H1 (cell line): Measurements from ENCODE around the gene ENTPD6. TPM values are rescaled to one million over a fixed set of nuclear protein-coding genes. Genes with fewer than 3 reads are reported as not detected.

Experiments
- CTCF ChIA-PET: fragments of 300-600 bp; sonication (Branson Sonifier 250); formaldehyde crosslinking; loops from one replicate; lab custom pipeline; 2021; ENCODE audit not compliant: partially characterized antibody; lab: Charles Lee
- POLR2A ChIA-PET: fragments of 300-600 bp; sonication (Branson Sonifier 250); formaldehyde crosslinking; loops from one replicate; lab custom pipeline; 2021; ENCODE audit warnings: inconsistent platforms; ENCODE audit not compliant: partially characterized antibody; lab: Charles Lee
- DNase-seq, 2 experiments: peaks; one replicate each; pipeline versions ENCODE4 v3.0.0 to v3.0.0-alpha.2; 2010 to 2022; ENCODE audit warnings: low spot score in 2 of 2, low read depth in 1 of 2, mixed read lengths in 1 of 2
- FAIRE-seq: peaks from 2 replicates; lab custom pipeline; 2011; peaks lifted over from hg19 to GRCh38; lab: Jason Lieb, UNC
- H2AFZ ChIP-seq: 2 replicates; pipeline ENCODE4 v1.8.1; 2012; ENCODE audit warnings: low read length, inconsistent platforms
- H2AK5ac ChIP-seq: 2 replicates; pipeline ENCODE4 v1.6.1; 2013; ENCODE audit warnings: low read depth, low read length
- H2BK120ac ChIP-seq: replicated peaks from 2 replicates; pipeline ENCODE3; 2013; ENCODE audit warnings: low read depth, low read length, inconsistent platforms
- H2BK12ac ChIP-seq: 2 replicates; pipeline ENCODE4 v1.6.1; 2013; ENCODE audit warnings: low read depth, low read length
- H2BK15ac ChIP-seq: 2 replicates; pipeline ENCODE4 v1.6.1; 2013; ENCODE audit warnings: low read length
- H2BK20ac ChIP-seq: 2 replicates; pipeline ENCODE4 v1.6.1; 2013; ENCODE audit warnings: low read length
- H2BK5ac ChIP-seq: 2 replicates; pipeline ENCODE4 v1.6.1; 2013; ENCODE audit warnings: low read depth, low read length
- H3K14ac ChIP-seq: 2 replicates; pipeline ENCODE4 v1.6.1; 2013; ENCODE audit warnings: inconsistent platforms; ENCODE audit not compliant: insufficient read length
- H3K18ac ChIP-seq: 2 replicates; pipeline ENCODE4 v1.6.1; 2013; ENCODE audit warnings: low read length; ENCODE audit errors: extremely low read depth
- H3K23ac ChIP-seq: 2 replicates; pipeline ENCODE4 v1.6.1; 2013; ENCODE audit warnings: inconsistent platforms; ENCODE audit not compliant: insufficient read length
- H3K23me2 ChIP-seq: 2 replicates; pipeline ENCODE4 v1.6.1; 2013; ENCODE audit warnings: low read depth, low read length
- H3K27ac ChIP-seq: 2 replicates; pipeline ENCODE4 v1.6.1; 2011; ENCODE audit warnings: low read depth, low read length, inconsistent platforms
- H3K27me3 ChIP-seq, 4 experiments: replicated peaks in 1 of 4; 1 replicate in 1 of 4; 2 replicates in 3 of 4; pipeline versions ENCODE4 v1.6.1 to v1.8.1; 2011 to 2013; ENCODE audit warnings: low read length in 3 of 4, mild to moderate bottlenecking in 3 of 4, inconsistent platforms in 2 of 4, mixed read lengths in 2 of 4, moderate library complexity in 1 of 4; ENCODE audit not compliant: control insufficient read depth in 3 of 4, insufficient read depth in 3 of 4; ENCODE audit errors: extremely low read depth in 1 of 4
- H3K36me3 ChIP-seq, 4 experiments: 2 replicates each; pipeline versions ENCODE4 v1.6.1 to v1.8.1; 2011 to 2013; ENCODE audit warnings: mild to moderate bottlenecking in 4 of 4, low read length in 3 of 4, moderate library complexity in 2 of 4, control low read depth in 1 of 4, inconsistent platforms in 1 of 4; ENCODE audit not compliant: insufficient read depth in 4 of 4, control insufficient read depth in 2 of 4
- H3K4ac ChIP-seq: replicated peaks from 2 replicates; pipeline ENCODE3; 2013; ENCODE audit warnings: low read length, low read depth, mixed read lengths, inconsistent platforms; ENCODE audit not compliant: insufficient read length
- H3K4me1 ChIP-seq, 4 experiments: replicated peaks in 1 of 4; 1 replicate in 1 of 4; 2 replicates in 3 of 4; pipeline versions ENCODE4 v1.6.1 to v1.8.1; 2011 to 2013; ENCODE audit warnings: low read length in 3 of 4, inconsistent platforms in 2 of 4, mixed read lengths in 1 of 4; ENCODE audit not compliant: insufficient read depth in 4 of 4, control insufficient read depth in 3 of 4
- H3K4me2 ChIP-seq, 2 experiments: 2 replicates each; pipeline versions ENCODE4 v1.6.1 to v1.8.1; 2011 to 2013; ENCODE audit warnings: low read depth in 2 of 2, low read length in 2 of 2, control low read depth in 1 of 2, inconsistent platforms in 1 of 2, mild to moderate bottlenecking in 1 of 2; ENCODE audit not compliant: insufficient read depth in 1 of 2
- H3K4me3 ChIP-seq, 4 experiments: fragments of 200-600, 300-600 bp in 1 of 4; sonication (generic), shearing (Covaris generic), sonication (Bioruptor Twin) in 1 of 4; 2 replicates each; pipeline versions ENCODE4 v1.5.1 to v1.8.1; 2011 to 2016; ENCODE audit warnings: low read length in 4 of 4, low read depth in 3 of 4, control low read depth in 2 of 4, inconsistent platforms in 2 of 4, mild to moderate bottlenecking in 2 of 4, mixed read lengths in 1 of 4, moderate library complexity in 1 of 4; ENCODE audit not compliant: insufficient read depth in 2 of 4; ENCODE audit errors: extremely low read depth in 1 of 4
- H3K56ac ChIP-seq: replicated peaks from 2 replicates; pipeline ENCODE3; 2013; ENCODE audit warnings: low read depth, mild to moderate bottlenecking, mixed read lengths, low read length, inconsistent platforms; ENCODE audit not compliant: insufficient read length
- H3K79me1 ChIP-seq: 2 replicates; pipeline ENCODE4 v1.6.1; 2013; ENCODE audit warnings: low read depth, low read length, control low read depth
- H3K79me2 ChIP-seq, 2 experiments: 2 replicates each; pipeline versions ENCODE4 v1.6.1 to v1.8.1; 2012 to 2013; ENCODE audit warnings: low read length in 2 of 2, mild to moderate bottlenecking in 2 of 2, inconsistent platforms in 1 of 2; ENCODE audit not compliant: insufficient read depth in 2 of 2, control insufficient read depth in 1 of 2
- H3K9ac ChIP-seq, 4 experiments: replicated peaks in 1 of 4; 1 replicate in 1 of 4; 2 replicates in 3 of 4; pipeline versions ENCODE4 v1.6.1 to v1.8.1; 2011 to 2013; ENCODE audit warnings: low read depth in 3 of 4, low read length in 3 of 4, control low read depth in 2 of 4, mild to moderate bottlenecking in 2 of 4, moderate library complexity in 2 of 4, inconsistent platforms in 1 of 4; ENCODE audit errors: extremely low read depth in 1 of 4
- H3K9me3 ChIP-seq, 2 experiments: 2 replicates each; pipeline versions ENCODE4 v1.6.1 to v1.8.1; 2012 to 2013; ENCODE audit warnings: mild to moderate bottlenecking in 2 of 2, moderate library complexity in 2 of 2, control low read depth in 1 of 2, inconsistent platforms in 1 of 2, low read depth in 1 of 2, low read length in 1 of 2, mixed read lengths in 1 of 2; ENCODE audit not compliant: insufficient read depth in 2 of 2
- H4K20me1 ChIP-seq, 2 experiments: replicated peaks in 1 of 2; 2 replicates each; pipeline versions ENCODE3 to v1.8.1; 2011 to 2013; ENCODE audit warnings: inconsistent platforms in 2 of 2, low read length in 2 of 2, mild to moderate bottlenecking in 1 of 2; ENCODE audit not compliant: insufficient read depth in 2 of 2, control insufficient read depth in 1 of 2
- H4K5ac ChIP-seq: 2 replicates; pipeline ENCODE4 v1.6.1; 2013; ENCODE audit warnings: low read length, low read depth, mixed read lengths, inconsistent platforms; ENCODE audit not compliant: insufficient read length
- H4K8ac ChIP-seq: 2 replicates; pipeline ENCODE4 v1.8.0; 2013; ENCODE audit warnings: mild to moderate bottlenecking, moderate library complexity, low read length, inconsistent platforms; ENCODE audit not compliant: insufficient read depth; ENCODE audit errors: extremely low read depth
- H4K91ac ChIP-seq: replicated peaks from 2 replicates; pipeline ENCODE3; 2013; ENCODE audit warnings: low read length, mixed read lengths, inconsistent platforms; ENCODE audit not compliant: insufficient read length
- CHD1 ChIP-seq: IDR thresholded peaks from 2 replicates; pipeline ENCODE4 v1.6.1; 2012; ENCODE audit warnings: low read depth, low read length, improper control_type of control experiment
- EGR1 ChIP-seq: IDR thresholded peaks from 2 replicates; pipeline ENCODE4 v1.6.1; 2011; ENCODE audit warnings: low read depth, low read length, borderline replicate concordance
- EP300 ChIP-seq, 2 experiments: IDR thresholded peaks; 1 replicate in 1 of 2; 2 replicates in 1 of 2; pipeline ENCODE4 v1.6.1; 2011 to 2012; ENCODE audit warnings: low read depth in 2 of 2, low read length in 2 of 2, mild to moderate bottlenecking in 2 of 2, borderline replicate concordance in 1 of 2, inconsistent platforms in 1 of 2, moderate library complexity in 1 of 2
- HDAC6 ChIP-seq: IDR thresholded peaks from one replicate; pipeline ENCODE4 v1.7.1; 2012; ENCODE audit warnings: low read depth, mild to moderate bottlenecking, inconsistent platforms, low read length, moderate library complexity
- MAFK ChIP-seq: IDR thresholded peaks from 2 replicates; pipeline ENCODE4 v1.6.1; 2012; ENCODE audit warnings: low read depth, mild to moderate bottlenecking, improper control_type of control experiment, low read length
- MAX ChIP-seq: IDR thresholded peaks from 2 replicates; pipeline ENCODE4 v1.6.1; 2012; ENCODE audit warnings: inconsistent platforms
- NANOG ChIP-seq: IDR thresholded peaks from 2 replicates; pipeline ENCODE4 v1.6.1; 2011; ENCODE audit warnings: low read length, low read depth, mild to moderate bottlenecking, inconsistent platforms; ENCODE audit not compliant: insufficient read depth, poor library complexity, severe bottlenecking
- RFX5 ChIP-seq: IDR thresholded peaks from 2 replicates; pipeline ENCODE4 v1.6.1; 2011; ENCODE audit warnings: low read depth, low read length, improper control_type of control experiment, borderline replicate concordance
- RXRA ChIP-seq: IDR thresholded peaks from 2 replicates; pipeline ENCODE4 v1.6.1; 2011; ENCODE audit warnings: low read depth, mild to moderate bottlenecking, low read length, moderate library complexity; ENCODE audit not compliant: insufficient read depth
- SAP30 ChIP-seq: fragments of 300-600 bp; sonication (generic); IDR thresholded peaks from 2 replicates; pipeline ENCODE4 v1.7.1; 2012; ENCODE audit warnings: low read length, moderate library complexity, mild to moderate bottlenecking, inconsistent platforms; ENCODE audit not compliant: insufficient read depth, insufficient replicate concordance
- SP1 ChIP-seq: IDR thresholded peaks from 2 replicates; pipeline ENCODE4 v1.6.1; 2011; ENCODE audit warnings: low read depth, low read length
- WGBS, 2 experiments: shearing (Covaris generic) in 1 of 2; methylation state at CpG; one replicate each; pipeline versions ENCODE4 v1.1.6 to v1.1.7; 2013 to 2015; ENCODE audit warnings: low lambda C conversion rate in 2 of 2, mixed read lengths in 2 of 2, inconsistent platforms in 1 of 2, low coverage in 1 of 2, missing lambda C conversion rate in 1 of 2; ENCODE audit not compliant: insufficient replicate concordance in 2 of 2, insufficient coverage in 1 of 2, insufficient read length in 1 of 2; ENCODE audit errors: extremely low coverage in 1 of 2, missing lambda C conversion rate in 1 of 2; 5-methylcytosine and 5-hydroxymethylcytosine counted together
- polyA plus RNA-seq, 7 experiments: library from polyadenylated mRNA; depleted of rRNA in 3 of 7; stranded (reverse) in 5 of 7; unstranded in 2 of 7; fragments of >200 nt in 5 of 7; fragments of 200-250 nt in 2 of 7; gene quantifications; 1 replicate in 5 of 7; 2 replicates in 1 of 7; 4 replicates in 1 of 7; pipeline versions ENCODE4 v1.2.1 to v1.2.3, GENCODE V29; 2011 to 2013; ENCODE audit warnings: missing spikeins in 2 of 7, mixed read lengths in 2 of 7
- total RNA-seq: library from RNA; stranded (reverse); fragmentation: NEBNext Ultra II Directional; extraction: Animal tissue kit (Norgen Biotek cat#: 25700); gene quantifications from 2 replicates; pipeline ENCODE4 v1.2.1, GENCODE V29; 2021

ENTPD6 gene
- total and polyA plus RNA-seq, 2 of the 8 experiments (the other 6 are each of a cell fraction or from before 2014, with no cell fraction given), result 47.8 to 57.3 TPM

GRCh38 chr20:25215521-25215920 lies 20.0 kb downstream of the ENTPD6 start:
- Histone ChIP-seq H3K14ac (no peak overlapping the region), H2BK20ac (no peak overlapping the region), H3K18ac (no peak overlapping the region), H2AFZ (no peak overlapping the region), H3K4ac (no peak overlapping the region), H3K36me3 (peaks cover 0 to 5% (median 2%) of the 10 kb centered on the region in 4 experiments; a peak in 3 of 8 replicates), H2BK120ac (no peak overlapping the region), H2BK5ac (no peak overlapping the region), H3K27ac (no peak overlapping the region), H3K4me1 (no peaks in the 10 kb centered on the region), H4K91ac (no peak overlapping the region), H3K23me2 (no peaks in the 10 kb centered on the region), H3K56ac (no peak overlapping the region), H3K9ac (no peak overlapping the region), H2BK12ac (no peak overlapping the region), H4K5ac (no peak overlapping the region), H3K79me1 (no peaks in the 10 kb centered on the region), H3K79me2 (no peaks in the 10 kb centered on the region), H4K8ac (no peak overlapping the region), H2BK15ac (no peak overlapping the region), H4K20me1 (peaks cover 2 to 4% of the 10 kb centered on the region in 2 experiments), H3K23ac (no peak overlapping the region), H3K4me2 (no peak overlapping the region), H3K27me3 (no peaks in the 10 kb centered on the region), H3K9me3 (no peaks in the 10 kb centered on the region), H3K4me3 (no peak overlapping the region), H2AK5ac (no peak overlapping the region)
- TF ChIP-seq HDAC6 (no peak), RXRA (no peak), MAX (no peak), EGR1 (no peak), SP1 (no peak), CHD1 (no peak), SAP30 (no peak), NANOG (no peak), RFX5 (no peak), MAFK (no peak), EP300 (IDR thresholded peaks at IDR 0.05; ENCODE audit: borderline replicate concordance in 1 of 2, low read depth in 2 of 2, low read length in 2 of 2) (no peak)
- CTCF ChIA-PET, result interaction anchor here (0.8 to 1.8 kb wide), 3 partner anchors 17 to 81 kb away, joined by 3 to 5 read pairs (median 4); no protein-coding TSS in a partner anchor
- no peak for DNase-seq
- POLR2A ChIA-PET, result no interaction called here
- no peak for FAIRE-seq
- WGBS, 2 experiments, result 93% methylated on average over 10 of the region's 10 CpGs; no CpG with 5 or more reads in 1 of the 2 experiments
